HepG2 (cell line): ENCODE results near the gene HIF1AN. TPM values are rescaled to one million over a fixed set of nuclear protein-coding genes. Genes with fewer than 3 reads are reported as not detected.

Source experiments
- CBX1 ChIP-seq: IDR thresholded peaks from one replicate; pipeline ENCODE4 v1.6.1; 2016; ENCODE audit warnings: antibody characterized with exemption, low read depth
- HIVEP1 ChIP-seq: sonication (generic); formaldehyde crosslinking; IDR thresholded peaks from 2 replicates; pipeline ENCODE4 v1.4.0; 2020; ENCODE audit warnings: mild to moderate bottlenecking, missing genetic modification reagents
- JUND ChIP-seq: sonication (generic); formaldehyde crosslinking; IDR thresholded peaks from 2 replicates; pipeline ENCODE4 v1.8.0; 2022; ENCODE audit warnings: mild to moderate bottlenecking, missing genetic modification reagents
- NFIC ChIP-seq: IDR thresholded peaks from 2 replicates; pipeline ENCODE4 v1.6.1; 2012; ENCODE audit warnings: mild to moderate bottlenecking, low read length, inconsistent platforms
- SMAD3 ChIP-seq: sonication (generic); formaldehyde crosslinking; IDR thresholded peaks from 2 replicates; pipeline ENCODE4 v1.4.0; 2020; ENCODE audit warnings: missing genetic modification reagents
- U2AF2 ChIP-seq: fragments of 200-400 bp; formaldehyde crosslinking; IDR thresholded peaks from 2 replicates; pipeline ENCODE4 v1.6.1; 2017; ENCODE audit warnings: low read depth, mild to moderate bottlenecking, low read length
- ZNF143 ChIP-seq: sonication (generic); formaldehyde crosslinking; IDR thresholded peaks from 2 replicates; pipeline ENCODE4 v1.4.0; 2020; ENCODE audit warnings: missing genetic modification reagents
- ZNF367 ChIP-seq: sonication (generic); formaldehyde crosslinking; IDR thresholded peaks from 2 replicates; pipeline ENCODE4 v1.4.0; 2020; ENCODE audit warnings: missing genetic modification reagents, borderline replicate concordance
- ZNF572 ChIP-seq: sonication (generic); formaldehyde crosslinking; IDR thresholded peaks from 2 replicates; pipeline ENCODE4 v1.5.1; 2020; ENCODE audit warnings: mild to moderate bottlenecking, missing genetic modification reagents
- ZNF670 ChIP-seq: sonication (generic); formaldehyde crosslinking; IDR thresholded peaks from 2 replicates; pipeline ENCODE4 v1.8.0; 2022; ENCODE audit warnings: mild to moderate bottlenecking, missing genetic modification reagents, borderline replicate concordance
- ZNF672 ChIP-seq: sonication (generic); formaldehyde crosslinking; IDR thresholded peaks from 2 replicates; pipeline ENCODE4 v1.8.1; 2022; ENCODE audit warnings: missing genetic modification reagents
- polyA plus RNA-seq, 8 experiments: library from polyadenylated mRNA; depleted of rRNA in 3 of 8; stranded (reverse) in 7 of 8; unstranded in 1 of 8; fragments of >200 nt; fragmentation: Illumina TruSeq in 4 of 8; extraction: Trizol in 4 of 8; gene quantifications; 2 replicates each; pipeline versions ENCODE4 v1.2.1 to v1.2.3, GENCODE V29; 2011 to 2016; ENCODE audit warnings: low read depth in 4 of 8, missing spikeins in 1 of 8, mixed read lengths in 1 of 8; ENCODE audit not compliant: insufficient read depth in 1 of 8
- total RNA-seq, 5 experiments: library from RNA; depleted of rRNA; stranded (reverse); fragments of >200 nt; fragmentation: Illumina TruSeq; extraction: Trizol; gene quantifications; 2 replicates each; pipeline ENCODE4 v1.2.3, GENCODE V29; 2016; ENCODE audit warnings: low read depth in 1 of 5
- TF ChIP-seq, protein P1 (sequence below): sonication (generic); formaldehyde crosslinking; IDR thresholded peaks from 2 replicates; pipeline ENCODE4 v1.5.1; 2020; ENCODE audit warnings: mild to moderate bottlenecking, moderate library complexity, missing genetic modification reagents
- TF ChIP-seq, protein P2 (sequence below): sonication (generic); formaldehyde crosslinking; IDR thresholded peaks from 2 replicates; pipeline ENCODE4 v1.4.0; 2020; ENCODE audit warnings: missing genetic modification reagents
- TF ChIP-seq, protein P3 (sequence below): sonication (generic); formaldehyde crosslinking; IDR thresholded peaks from 2 replicates; pipeline ENCODE4 v1.5.0; 2020; ENCODE audit warnings: mild to moderate bottlenecking, missing genetic modification reagents
- TF ChIP-seq, protein P4 (sequence below): sonication (generic); formaldehyde crosslinking; IDR thresholded peaks from 2 replicates; pipeline ENCODE4 v1.4.0; 2020; ENCODE audit warnings: missing genetic modification reagents, borderline replicate concordance
- TF ChIP-seq, protein P5 (sequence below): sonication (generic); formaldehyde crosslinking; conservative IDR thresholded peaks from 2 replicates; pipeline ENCODE4 v1.8.1; 2023; ENCODE audit warnings: missing genetic modification reagents

Gene HIF1AN
- total and polyA plus RNA-seq, 2 of the 13 experiments (the other 11 are each of a cell fraction or from before 2014, with no cell fraction given): 8.6 to 10.7 TPM

DNA sequence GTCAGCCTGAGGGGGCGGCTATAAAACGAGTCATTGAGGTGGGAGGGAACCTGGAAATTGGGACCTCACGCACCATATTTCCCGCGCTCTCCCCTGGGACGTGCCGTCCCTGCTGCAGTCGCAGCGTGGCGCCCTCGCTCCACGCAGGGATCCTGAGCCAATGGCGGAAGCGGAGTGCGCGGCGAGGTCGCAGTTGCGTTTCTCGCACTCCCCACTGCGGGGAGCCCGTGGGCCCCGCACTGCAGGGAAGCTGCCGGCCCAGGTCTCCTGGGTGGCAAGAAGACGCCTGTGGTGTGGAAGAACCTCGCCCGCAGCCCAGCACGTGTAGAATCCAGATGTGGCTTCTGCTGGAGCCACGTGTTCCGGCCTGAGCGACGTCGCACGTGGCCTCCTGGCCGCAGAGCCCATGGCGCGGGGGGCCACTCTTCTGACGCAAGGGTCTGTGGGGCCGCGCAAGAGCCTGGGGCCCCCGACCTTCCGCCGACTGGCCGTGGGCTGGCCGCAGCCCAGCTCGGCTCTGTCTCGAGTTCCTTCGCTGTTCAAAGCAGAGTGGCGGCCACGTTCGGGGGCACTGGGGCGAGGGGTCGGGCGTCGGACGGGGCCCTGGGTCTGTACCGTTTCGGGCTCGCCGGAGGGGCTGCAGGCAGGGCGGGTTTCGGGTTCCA lies 26.4 kb downstream of the HIF1AN start (continued):
- TF ChIP-seq, protein P1, sequence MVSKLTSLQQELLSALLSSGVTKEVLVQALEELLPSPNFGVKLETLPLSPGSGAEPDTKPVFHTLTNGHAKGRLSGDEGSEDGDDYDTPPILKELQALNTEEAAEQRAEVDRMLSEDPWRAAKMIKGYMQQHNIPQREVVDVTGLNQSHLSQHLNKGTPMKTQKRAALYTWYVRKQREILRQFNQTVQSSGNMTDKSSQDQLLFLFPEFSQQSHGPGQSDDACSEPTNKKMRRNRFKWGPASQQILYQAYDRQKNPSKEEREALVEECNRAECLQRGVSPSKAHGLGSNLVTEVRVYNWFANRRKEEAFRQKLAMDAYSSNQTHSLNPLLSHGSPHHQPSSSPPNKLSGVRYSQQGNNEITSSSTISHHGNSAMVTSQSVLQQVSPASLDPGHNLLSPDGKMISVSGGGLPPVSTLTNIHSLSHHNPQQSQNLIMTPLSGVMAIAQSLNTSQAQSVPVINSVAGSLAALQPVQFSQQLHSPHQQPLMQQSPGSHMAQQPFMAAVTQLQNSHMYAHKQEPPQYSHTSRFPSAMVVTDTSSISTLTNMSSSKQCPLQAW (CRISPR knock-in tag): peak; percentile 47; the same call in 1 of the 2 replicates
- TF ChIP-seq ZNF672 (CRISPR knock-in tag): no peak
- no peak; the same call in 1 of the 2 replicates for TF ChIP-seq HIVEP1 (CRISPR knock-in tag)
- no peak for TF ChIP-seq U2AF2
- TF ChIP-seq, protein P2, sequence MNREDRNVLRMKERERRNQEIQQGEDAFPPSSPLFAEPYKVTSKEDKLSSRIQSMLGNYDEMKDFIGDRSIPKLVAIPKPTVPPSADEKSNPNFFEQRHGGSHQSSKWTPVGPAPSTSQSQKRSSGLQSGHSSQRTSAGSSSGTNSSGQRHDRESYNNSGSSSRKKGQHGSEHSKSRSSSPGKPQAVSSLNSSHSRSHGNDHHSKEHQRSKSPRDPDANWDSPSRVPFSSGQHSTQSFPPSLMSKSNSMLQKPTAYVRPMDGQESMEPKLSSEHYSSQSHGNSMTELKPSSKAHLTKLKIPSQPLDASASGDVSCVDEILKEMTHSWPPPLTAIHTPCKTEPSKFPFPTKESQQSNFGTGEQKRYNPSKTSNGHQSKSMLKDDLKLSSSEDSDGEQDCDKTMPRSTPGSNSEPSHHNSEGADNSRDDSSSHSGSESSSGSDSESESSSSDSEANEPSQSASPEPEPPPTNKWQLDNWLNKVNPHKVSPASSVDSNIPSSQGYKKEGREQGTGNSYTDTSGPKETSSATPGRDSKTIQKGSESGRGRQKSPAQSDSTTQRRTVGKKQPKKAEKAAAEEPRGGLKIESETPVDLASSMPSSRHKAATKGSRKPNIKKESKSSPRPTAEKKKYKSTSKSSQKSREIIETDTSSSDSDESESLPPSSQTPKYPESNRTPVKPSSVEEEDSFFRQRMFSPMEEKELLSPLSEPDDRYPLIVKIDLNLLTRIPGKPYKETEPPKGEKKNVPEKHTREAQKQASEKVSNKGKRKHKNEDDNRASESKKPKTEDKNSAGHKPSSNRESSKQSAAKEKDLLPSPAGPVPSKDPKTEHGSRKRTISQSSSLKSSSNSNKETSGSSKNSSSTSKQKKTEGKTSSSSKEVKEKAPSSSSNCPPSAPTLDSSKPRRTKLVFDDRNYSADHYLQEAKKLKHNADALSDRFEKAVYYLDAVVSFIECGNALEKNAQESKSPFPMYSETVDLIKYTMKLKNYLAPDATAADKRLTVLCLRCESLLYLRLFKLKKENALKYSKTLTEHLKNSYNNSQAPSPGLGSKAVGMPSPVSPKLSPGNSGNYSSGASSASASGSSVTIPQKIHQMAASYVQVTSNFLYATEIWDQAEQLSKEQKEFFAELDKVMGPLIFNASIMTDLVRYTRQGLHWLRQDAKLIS (CRISPR knock-in tag): no peak
- TF ChIP-seq, protein P3, sequence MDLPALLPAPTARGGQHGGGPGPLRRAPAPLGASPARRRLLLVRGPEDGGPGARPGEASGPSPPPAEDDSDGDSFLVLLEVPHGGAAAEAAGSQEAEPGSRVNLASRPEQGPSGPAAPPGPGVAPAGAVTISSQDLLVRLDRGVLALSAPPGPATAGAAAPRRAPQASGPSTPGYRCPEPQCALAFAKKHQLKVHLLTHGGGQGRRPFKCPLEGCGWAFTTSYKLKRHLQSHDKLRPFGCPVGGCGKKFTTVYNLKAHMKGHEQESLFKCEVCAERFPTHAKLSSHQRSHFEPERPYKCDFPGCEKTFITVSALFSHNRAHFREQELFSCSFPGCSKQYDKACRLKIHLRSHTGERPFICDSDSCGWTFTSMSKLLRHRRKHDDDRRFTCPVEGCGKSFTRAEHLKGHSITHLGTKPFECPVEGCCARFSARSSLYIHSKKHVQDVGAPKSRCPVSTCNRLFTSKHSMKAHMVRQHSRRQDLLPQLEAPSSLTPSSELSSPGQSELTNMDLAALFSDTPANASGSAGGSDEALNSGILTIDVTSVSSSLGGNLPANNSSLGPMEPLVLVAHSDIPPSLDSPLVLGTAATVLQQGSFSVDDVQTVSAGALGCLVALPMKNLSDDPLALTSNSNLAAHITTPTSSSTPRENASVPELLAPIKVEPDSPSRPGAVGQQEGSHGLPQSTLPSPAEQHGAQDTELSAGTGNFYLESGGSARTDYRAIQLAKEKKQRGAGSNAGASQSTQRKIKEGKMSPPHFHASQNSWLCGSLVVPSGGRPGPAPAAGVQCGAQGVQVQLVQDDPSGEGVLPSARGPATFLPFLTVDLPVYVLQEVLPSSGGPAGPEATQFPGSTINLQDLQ (CRISPR knock-in tag): no peak
- TF ChIP-seq, protein P4, sequence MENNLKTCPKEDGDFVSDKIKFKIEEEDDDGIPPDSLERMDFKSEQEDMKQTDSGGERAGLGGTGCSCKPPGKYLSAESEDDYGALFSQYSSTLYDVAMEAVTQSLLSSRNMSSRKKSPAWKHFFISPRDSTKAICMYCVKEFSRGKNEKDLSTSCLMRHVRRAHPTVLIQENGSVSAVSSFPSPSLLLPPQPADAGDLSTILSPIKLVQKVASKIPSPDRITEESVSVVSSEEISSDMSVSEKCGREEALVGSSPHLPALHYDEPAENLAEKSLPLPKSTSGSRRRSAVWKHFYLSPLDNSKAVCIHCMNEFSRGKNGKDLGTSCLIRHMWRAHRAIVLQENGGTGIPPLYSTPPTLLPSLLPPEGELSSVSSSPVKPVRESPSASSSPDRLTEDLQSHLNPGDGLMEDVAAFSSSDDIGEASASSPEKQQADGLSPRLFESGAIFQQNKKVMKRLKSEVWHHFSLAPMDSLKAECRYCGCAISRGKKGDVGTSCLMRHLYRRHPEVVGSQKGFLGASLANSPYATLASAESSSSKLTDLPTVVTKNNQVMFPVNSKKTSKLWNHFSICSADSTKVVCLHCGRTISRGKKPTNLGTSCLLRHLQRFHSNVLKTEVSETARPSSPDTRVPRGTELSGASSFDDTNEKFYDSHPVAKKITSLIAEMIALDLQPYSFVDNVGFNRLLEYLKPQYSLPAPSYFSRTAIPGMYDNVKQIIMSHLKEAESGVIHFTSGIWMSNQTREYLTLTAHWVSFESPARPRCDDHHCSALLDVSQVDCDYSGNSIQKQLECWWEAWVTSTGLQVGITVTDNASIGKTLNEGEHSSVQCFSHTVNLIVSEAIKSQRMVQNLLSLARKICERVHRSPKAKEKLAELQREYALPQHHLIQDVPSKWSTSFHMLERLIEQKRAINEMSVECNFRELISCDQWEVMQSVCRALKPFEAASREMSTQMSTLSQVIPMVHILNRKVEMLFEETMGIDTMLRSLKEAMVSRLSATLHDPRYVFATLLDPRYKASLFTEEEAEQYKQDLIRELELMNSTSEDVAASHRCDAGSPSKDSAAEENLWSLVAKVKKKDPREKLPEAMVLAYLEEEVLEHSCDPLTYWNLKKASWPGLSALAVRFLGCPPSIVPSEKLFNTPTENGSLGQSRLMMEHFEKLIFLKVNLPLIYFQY (CRISPR knock-in tag): no peak
- TF ChIP-seq NFIC: no peak
- TF ChIP-seq, protein P5, sequence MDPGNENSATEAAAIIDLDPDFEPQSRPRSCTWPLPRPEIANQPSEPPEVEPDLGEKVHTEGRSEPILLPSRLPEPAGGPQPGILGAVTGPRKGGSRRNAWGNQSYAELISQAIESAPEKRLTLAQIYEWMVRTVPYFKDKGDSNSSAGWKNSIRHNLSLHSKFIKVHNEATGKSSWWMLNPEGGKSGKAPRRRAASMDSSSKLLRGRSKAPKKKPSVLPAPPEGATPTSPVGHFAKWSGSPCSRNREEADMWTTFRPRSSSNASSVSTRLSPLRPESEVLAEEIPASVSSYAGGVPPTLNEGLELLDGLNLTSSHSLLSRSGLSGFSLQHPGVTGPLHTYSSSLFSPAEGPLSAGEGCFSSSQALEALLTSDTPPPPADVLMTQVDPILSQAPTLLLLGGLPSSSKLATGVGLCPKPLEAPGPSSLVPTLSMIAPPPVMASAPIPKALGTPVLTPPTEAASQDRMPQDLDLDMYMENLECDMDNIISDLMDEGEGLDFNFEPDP: no peak
- no peak for TF ChIP-seq ZNF572 (CRISPR knock-in tag)
- no peak for TF ChIP-seq JUND (CRISPR knock-in tag)
- no peak for TF ChIP-seq ZNF670 (CRISPR knock-in tag)
- TF ChIP-seq CBX1: no peak
- no peak for TF ChIP-seq SMAD3 (CRISPR knock-in tag)
- TF ChIP-seq ZNF143: no peak
- TF ChIP-seq ZNF367 (CRISPR knock-in tag): no peak
